ENCODE data around the gene VAV2.
"Not testable (repeated sequence)": the region's sequence is repeated elsewhere in the genome, so short reads cannot be mapped to it uniquely, and the experiment has no call there.

Gene VAV2

GRCh38 chr9:133918111-133918813 lies 73.9 kb downstream of the VAV2 start:
- no peak for DNase-seq (ENCODE audit: low read depth in 1 of 2, low spot score in 1 of 2)

GRCh38 chr9:133917375-133917774 lies 74.7 kb downstream of the VAV2 start:
- DNase-seq (ENCODE audit: low read depth in 1 of 2, low spot score in 1 of 2): no peak

- DNase-seq (ENCODE audit: low read depth in 1 of 2, low spot score in 1 of 2): no peak
These were observed 76.0 kb downstream of the VAV2 start for GRCh38 chr9:133916159-133916541.

DNA sequence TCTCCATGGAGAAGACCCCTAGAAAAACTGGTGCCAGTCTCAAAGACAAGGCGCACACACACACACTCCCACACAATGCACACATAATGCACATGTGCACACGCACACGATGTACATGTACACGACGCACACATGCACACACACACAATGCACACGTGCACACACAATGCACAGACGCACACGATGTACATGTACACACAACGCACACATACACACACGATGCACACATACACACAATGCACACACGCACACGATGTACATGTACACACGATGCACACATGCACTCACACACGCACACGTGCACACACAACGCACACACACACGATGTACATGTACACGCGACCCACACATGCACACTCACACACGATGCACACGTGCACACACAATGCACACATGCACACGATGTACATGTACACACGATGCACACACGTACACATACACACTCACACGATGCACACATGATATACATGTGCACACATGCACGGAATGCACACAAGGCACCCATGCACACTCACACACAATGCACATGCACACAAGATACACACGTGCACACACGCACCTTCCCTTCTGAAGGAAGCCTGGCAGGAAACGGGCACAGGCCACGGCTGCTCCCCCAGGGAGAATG lies 76.5 kb downstream of the VAV2 start:
- DNase-seq (ENCODE audit: low read depth in 1 of 2, low spot score in 1 of 2): no peak

GRCh38 chr9:133914442-133915342 lies 77.4 kb downstream of the VAV2 start:
- no peak for DNase-seq (ENCODE audit: low read depth in 1 of 2, low spot score in 1 of 2)

DNA sequence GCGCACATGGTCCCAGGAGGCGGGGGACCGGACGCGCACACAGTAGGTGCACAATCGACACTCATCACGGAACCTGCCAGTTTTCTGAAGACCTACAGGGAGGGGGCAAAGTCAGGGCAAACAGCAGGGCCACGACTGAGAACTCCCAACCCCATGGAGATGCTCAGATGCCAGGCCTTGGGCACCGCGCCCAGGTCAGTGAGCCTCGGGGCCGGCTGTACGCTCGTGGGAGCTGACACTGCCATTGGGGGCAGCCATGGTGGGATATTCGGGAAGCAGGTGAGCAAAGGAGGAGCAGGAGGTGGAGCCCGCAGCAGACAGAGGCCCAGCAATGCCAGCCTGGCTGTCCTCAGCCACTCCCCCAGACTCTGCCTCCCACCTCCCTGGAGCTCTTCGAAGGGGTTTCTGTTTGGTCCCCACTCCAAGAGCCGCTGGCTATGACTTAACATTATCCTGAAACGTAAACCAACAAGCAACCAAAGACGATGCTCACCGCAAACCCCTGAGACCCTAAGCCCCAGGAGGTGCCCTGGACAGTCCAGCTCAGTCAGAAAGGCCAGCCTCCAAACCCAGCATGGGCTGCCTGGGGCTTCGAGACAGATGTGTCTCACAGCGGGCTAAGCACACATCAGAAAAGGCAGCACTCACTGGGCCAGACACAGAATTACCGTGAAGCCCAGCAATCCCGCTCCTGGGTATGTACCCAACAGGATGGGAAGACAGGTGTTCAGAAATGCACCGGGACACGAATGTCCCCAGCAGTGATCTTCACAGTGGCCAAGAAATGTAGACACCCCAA lies 78.4 kb downstream of the VAV2 start:
- no peak for DNase-seq (ENCODE audit: low read depth in 1 of 2, low spot score in 1 of 2)

GRCh38 chr9:133910855-133911514 lies 81.1 kb downstream of the VAV2 start:
- DNase-seq (ENCODE audit: low read depth in 1 of 2, low spot score in 1 of 2): no peak

DNA sequence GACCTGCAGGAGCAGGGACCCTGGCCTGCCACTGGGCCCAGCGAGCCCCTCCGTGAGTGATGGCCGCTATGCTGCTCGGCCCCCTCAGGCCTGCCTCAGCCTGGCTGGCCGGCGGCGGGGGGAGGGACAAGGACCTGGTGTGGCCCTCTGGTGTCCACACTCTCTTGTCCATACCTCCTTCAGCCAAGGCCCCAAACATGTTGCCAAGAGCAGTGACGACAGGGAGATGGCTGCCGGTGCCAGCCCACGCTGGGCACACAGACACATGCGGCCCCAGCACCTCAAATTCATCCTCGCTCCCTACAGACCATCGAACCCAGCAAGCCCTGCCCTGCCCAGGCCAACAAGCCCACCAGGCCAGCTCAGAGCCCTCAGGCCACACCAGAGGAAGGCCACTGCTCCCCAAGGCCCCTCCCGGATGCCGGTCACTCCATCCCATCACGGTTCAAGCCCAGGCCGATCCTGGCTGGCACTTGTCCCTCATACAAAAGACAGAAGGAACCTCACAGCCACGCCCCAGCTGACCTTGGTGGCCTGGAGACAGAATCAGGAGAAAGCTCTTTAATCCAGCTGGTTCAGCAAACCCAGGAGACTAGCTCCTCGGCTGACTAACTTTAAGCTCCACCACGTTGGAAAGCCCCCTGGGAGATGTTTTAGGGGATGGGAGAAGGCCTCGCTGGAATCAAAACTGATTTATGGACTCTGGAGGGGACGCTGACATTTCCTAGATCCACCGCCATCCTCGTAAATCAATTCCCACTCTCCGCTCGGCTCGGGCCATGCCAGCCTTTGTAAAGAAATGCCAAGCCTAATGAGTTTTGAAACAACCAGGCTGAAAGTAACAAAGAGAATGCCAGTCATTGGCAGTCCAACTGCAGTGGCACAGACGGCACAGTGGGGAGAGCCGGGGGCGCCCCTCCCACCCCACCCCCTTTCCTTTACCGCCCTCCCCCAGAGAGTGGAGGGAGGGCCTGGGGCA lies 84.9 kb downstream of the VAV2 start:
- no peak for DNase-seq (ENCODE audit: low read depth in 1 of 2, low spot score in 1 of 2)

DNA sequence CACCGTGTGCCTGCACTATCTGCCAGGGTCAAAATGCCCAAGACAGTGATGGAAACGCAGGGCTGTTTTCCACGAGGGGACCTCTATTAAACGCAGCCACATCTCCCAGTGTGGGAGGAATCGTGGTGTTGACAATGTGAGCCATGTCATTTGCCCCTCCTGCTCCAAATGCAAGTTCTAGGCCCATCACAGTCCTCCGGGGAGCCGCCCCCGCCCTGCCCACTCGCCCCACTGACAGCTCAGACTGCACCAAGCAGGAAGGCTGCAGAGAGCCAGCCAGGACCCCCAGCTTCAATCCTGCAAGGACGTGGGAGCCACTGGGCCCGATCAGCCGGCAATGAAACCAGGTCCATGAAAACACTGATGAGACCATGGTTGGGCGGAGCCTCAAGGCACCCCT lies 85.9 kb downstream of the VAV2 start:
- DNase-seq (ENCODE audit: low read depth in 1 of 2, low spot score in 1 of 2): no peak

DNA sequence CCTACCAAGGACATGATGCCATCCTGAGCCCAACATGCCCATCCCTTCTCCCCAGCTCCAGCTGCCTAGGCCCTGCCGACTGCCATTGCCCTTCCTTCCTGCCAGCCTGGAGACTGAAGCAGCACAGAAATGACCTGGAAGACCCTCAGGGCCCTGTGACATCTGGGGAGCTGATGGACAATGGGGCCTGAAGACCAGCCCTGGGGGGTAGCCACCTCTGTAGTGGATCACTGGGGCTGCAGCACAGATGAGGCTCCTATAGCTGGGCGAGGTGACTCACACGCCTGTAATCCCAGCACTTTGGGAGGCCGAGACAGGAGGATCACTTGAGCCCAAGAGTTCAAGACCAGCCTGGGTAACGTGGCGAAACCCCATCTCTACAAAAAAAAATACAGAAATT lies 86.6 kb downstream of the VAV2 start:
- DNase-seq (ENCODE audit: low read depth in 1 of 2, low spot score in 1 of 2): no peak

- DNase-seq (ENCODE audit: low read depth in 1 of 2, low spot score in 1 of 2): no peak
These were observed 87.6 kb downstream of the VAV2 start for GRCh38 chr9:133904346-133905090.

- DNase-seq (ENCODE audit: low read depth in 1 of 2, low spot score in 1 of 2): no peak
These were observed 90.8 kb downstream of the VAV2 start for GRCh38 chr9:133901184-133901835.

GRCh38 chr9:133897675-133898074 lies 94.4 kb downstream of the VAV2 start:
- DNase-seq (ENCODE audit: low read depth in 1 of 2, low spot score in 1 of 2): no peak

- DNase-seq (ENCODE audit: low read depth in 1 of 2, low spot score in 1 of 2): not testable (repeated sequence)
These were observed 96.1 kb downstream of the VAV2 start for GRCh38 chr9:133896007-133896406.

DNA sequence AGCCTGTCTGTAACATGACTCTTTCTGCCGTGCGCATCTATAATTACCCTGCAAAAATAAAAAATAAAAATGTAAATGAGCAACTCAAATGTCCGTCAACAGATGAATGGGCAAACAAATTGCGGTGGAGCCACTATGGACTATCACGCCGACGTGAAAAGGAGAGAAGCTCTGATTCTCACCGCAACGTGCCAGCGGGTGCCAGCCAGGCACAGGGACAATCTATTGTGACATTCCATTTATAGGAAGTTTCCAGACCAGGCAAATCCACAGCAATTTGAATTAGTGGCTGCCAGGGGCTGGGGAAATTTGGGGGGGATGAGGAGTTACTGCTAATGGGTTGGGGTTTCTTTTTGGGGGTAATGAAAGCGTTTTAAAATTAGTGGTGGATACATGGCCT lies 96.8 kb downstream of the VAV2 start:
- no peak for DNase-seq (ENCODE audit: low read depth in 1 of 2, low spot score in 1 of 2)

DNA sequence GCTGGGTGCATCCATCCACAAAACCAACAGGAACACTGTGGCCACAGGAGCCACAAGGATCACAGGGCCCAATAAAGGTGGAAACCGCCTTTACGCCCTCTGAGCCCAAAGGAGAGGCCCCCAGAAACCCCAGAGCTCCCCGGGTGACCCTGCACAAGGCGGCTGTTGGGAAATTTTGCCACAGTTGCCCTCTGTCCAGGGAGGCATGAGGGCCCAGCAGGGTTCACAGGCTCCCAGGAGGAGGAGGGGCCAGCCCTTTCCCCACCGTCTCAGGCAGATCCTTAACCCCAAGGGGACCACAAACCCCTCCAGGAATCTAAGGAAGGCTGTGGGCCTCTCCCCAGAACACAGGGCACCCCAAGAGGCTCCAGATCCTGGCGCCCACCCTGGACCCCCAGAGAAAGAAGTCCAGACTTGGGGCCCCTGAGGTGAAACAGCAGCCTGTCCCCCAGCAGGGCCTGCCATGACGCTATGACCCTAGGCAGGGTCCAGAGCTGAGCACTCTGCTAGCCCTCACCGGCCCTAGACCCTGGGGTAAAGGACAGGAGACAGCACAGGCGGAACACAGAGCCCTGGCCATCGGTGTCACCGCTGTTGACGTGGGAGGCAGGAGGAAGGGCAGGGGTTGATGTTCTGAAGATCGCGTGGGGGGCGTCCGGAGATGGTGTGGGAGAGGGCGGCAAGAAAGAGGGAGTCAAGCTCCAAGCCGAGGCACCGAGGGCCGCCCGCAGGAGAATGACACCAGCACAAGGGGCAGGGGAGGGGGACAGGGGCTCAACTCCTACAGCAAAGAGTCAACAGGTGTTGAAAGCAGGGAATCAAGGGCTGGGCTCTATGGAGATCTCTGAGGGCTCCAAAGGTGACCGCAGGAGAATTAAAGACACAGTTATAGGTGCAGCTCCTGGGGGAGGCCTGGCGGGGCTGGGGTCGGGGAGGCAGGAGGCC lies 97.5 kb downstream of the VAV2 start:
- no peak for DNase-seq (ENCODE audit: low read depth in 1 of 2, low spot score in 1 of 2)
